ENCODE results near the gene WDR88. TPM values are rescaled to one million over a fixed set of nuclear protein-coding genes. Genes with fewer than 3 reads are reported as not detected.

WDR88 gene
- total RNA-seq, 6 experiments from 2014 or later, result not detected

DNA sequence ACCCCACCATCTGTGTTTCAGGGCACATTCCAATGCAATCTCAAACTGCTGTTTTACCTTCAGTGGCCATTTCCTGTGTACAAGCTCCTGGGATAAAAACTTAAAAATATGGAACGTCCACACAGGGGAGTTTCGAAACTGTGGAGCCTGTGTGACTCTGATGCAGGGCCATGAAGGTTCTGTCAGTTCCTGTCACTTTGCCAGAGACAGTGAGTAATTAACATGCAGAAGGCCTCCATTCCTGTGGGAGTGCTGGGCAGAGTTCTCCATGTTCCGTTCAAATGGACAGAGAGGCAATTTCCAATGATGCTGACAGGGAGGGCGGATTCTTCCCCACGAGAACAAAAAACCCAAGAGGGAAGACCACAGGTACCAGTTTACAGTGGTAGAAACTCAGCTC is 24.4 kb downstream of the WDR88 start:
- peaks cover 5% of the 10 kb centered on the region for H3K27me3 Mint-ChIP-seq (ENCODE audit: insufficient read depth)
- TF ChIP-seq, protein P1, sequence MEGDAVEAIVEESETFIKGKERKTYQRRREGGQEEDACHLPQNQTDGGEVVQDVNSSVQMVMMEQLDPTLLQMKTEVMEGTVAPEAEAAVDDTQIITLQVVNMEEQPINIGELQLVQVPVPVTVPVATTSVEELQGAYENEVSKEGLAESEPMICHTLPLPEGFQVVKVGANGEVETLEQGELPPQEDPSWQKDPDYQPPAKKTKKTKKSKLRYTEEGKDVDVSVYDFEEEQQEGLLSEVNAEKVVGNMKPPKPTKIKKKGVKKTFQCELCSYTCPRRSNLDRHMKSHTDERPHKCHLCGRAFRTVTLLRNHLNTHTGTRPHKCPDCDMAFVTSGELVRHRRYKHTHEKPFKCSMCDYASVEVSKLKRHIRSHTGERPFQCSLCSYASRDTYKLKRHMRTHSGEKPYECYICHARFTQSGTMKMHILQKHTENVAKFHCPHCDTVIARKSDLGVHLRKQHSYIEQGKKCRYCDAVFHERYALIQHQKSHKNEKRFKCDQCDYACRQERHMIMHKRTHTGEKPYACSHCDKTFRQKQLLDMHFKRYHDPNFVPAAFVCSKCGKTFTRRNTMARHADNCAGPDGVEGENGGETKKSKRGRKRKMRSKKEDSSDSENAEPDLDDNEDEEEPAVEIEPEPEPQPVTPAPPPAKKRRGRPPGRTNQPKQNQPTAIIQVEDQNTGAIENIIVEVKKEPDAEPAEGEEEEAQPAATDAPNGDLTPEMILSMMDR (IDR thresholded peaks at IDR 0.05), result no peak
- H3K36me3 Mint-ChIP-seq (ENCODE audit: low read depth), result no peaks in the 10 kb centered on the region
- H3K4me1 Mint-ChIP-seq (ENCODE audit: low read depth), result peaks cover 7% of the 10 kb centered on the region
- no peaks in the 10 kb centered on the region for H3K9me3 Mint-ChIP-seq
- H3K4me3 Mint-ChIP-seq, result no peak overlapping the region
- no peak overlapping the region for H3K27ac Mint-ChIP-seq
- DNase-seq, result peak; percentile 50

DNA sequence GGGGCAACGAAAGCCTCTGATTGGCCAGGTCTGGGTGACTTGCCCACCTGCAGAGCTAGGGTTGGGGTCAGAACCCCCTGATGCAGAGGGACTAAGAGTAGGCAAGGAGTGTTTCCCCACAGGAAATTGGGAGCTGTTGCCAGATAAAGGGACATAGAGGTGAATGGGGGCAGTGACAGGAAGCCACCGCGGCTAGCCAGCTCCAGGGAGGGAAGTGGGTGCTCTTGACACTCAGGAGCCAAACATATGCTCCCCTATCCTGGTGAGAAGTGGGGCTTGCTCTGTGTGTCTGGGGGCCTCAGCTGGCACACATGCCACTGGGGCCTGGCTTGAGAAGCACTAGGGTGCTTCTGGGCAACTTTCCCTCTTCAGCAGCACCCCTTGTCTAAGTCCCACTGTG is 26.0 kb downstream of the WDR88 start:
- H3K4me3 Mint-ChIP-seq, result no peak overlapping the region
- H3K27me3 Mint-ChIP-seq (ENCODE audit: insufficient read depth), result peaks cover 1% of the 10 kb centered on the region
- peaks cover 7% of the 10 kb centered on the region for H3K4me1 Mint-ChIP-seq (ENCODE audit: low read depth)
- no peaks in the 10 kb centered on the region for H3K36me3 Mint-ChIP-seq (ENCODE audit: low read depth)
- no peak overlapping the region for H3K27ac Mint-ChIP-seq
- H3K9me3 Mint-ChIP-seq, result no peaks in the 10 kb centered on the region
- no peak for DNase-seq
- TF ChIP-seq, protein P1 (IDR thresholded peaks at IDR 0.05), result no peak

GRCh38 chr19:33158365-33158764 is 26.5 kb downstream of the WDR88 start:
- Mint-ChIP-seq H3K36me3 (ENCODE audit: low read depth) (no peaks in the 10 kb centered on the region), H3K9me3 (no peaks in the 10 kb centered on the region), H3K4me3 (no peak overlapping the region), H3K27me3 (ENCODE audit: insufficient read depth) (peaks cover 1% of the 10 kb centered on the region), H3K27ac (no peak overlapping the region), H3K4me1 (ENCODE audit: low read depth) (peaks cover 7% of the 10 kb centered on the region)
- no peak for DNase-seq
- TF ChIP-seq, protein P1 (IDR thresholded peaks at IDR 0.05), result no peak

DNA sequence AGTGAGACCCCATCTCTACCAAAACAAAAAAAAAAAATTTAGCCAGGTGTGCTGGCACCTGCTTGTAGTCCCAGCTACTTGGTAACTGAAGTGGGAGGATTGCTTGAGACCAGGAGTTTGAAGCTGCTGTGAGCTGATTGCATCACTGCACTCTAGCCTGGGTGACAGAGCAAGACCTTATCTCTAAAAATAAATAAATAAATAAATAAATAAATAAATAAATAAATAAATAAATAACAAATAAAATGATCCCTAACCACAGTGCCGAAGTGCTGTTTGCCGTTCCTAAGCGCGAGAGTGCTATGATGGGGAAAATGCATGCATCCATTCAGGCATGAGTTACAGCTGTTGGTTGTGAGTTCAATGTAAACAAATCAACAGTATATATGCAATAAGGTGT is 27.2 kb downstream of the WDR88 start:
- Mint-ChIP-seq H3K27me3 (ENCODE audit: insufficient read depth) (peaks cover 1% of the 10 kb centered on the region), H3K9me3 (no peaks in the 10 kb centered on the region), H3K36me3 (ENCODE audit: low read depth) (no peaks in the 10 kb centered on the region), H3K27ac (no peak overlapping the region), H3K4me3 (no peak overlapping the region), H3K4me1 (ENCODE audit: low read depth) (peaks cover 7% of the 10 kb centered on the region)
- TF ChIP-seq, protein P1 (IDR thresholded peaks at IDR 0.05), result no peak
- no peak for DNase-seq

DNA sequence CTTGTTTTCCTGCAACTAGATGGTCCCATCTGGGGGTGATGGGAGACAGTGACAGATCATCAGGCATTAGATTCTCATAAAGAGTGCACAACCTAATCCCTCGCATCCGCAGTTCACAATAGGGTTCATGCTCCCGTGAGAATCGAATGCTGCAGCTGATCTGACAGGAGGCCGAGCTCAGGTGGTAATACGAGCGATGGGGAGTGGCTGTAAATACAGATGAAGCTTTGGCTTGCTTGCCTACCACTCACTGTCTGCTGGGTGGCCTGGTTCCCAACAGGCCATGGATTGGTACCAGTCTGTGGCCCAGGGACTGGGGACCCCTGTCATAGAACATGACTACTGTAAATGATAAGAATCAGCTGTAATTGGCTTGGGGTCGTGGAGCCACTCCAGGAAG is 28.0 kb downstream of the WDR88 start:
- Mint-ChIP-seq H3K4me3 (no peak overlapping the region), H3K4me1 (ENCODE audit: low read depth) (peaks cover 7% of the 10 kb centered on the region), H3K27me3 (ENCODE audit: insufficient read depth) (peaks cover 1% of the 10 kb centered on the region)

More for the DNA sequence above, 28.0 kb downstream of the WDR88 start:
- TF ChIP-seq, protein P1 (IDR thresholded peaks at IDR 0.05), result no peak
- DNase-seq, result no peak
- Mint-ChIP-seq H3K27ac (no peak overlapping the region), H3K36me3 (ENCODE audit: low read depth) (no peaks in the 10 kb centered on the region), H3K9me3 (no peaks in the 10 kb centered on the region)

Data from HFFc6 (cell line).